Astrocyte of the cerebellum (primary cell): ENCODE results near the gene SPI1.

Experiments
- DNase-seq: peaks from one replicate; pipeline ENCODE4 v3.0.0-alpha.2; 2011; ENCODE audit warnings: low read depth
- H3K4me3 ChIP-seq: 2 replicates; pipeline ENCODE4 v1.5.1; 2011; ENCODE audit warnings: mild to moderate bottlenecking, low read depth, low read length, moderate library complexity
- CTCF ChIP-seq: IDR thresholded peaks from 2 replicates; pipeline ENCODE4 v1.5.1; 2012; ENCODE audit warnings: low read length, low read depth, moderate library complexity, mild to moderate bottlenecking; ENCODE audit errors: missing control alignments
- in situ Hi-C: cut with HindIII; loops from 2 replicates; pipeline ENCODE4 v1.10.0; 2017; ENCODE audit warnings: low sequenced_read_pairs

The SPI1 gene

GRCh38 chr11:47378010-47378835 is at the start of gene SPI1:
SPI1 (minus strand) TSS chr11:47378547; CDS start chr11:47378353, 194 bp downstream.
- in situ Hi-C loops, result no loop called here
- H3K4me3 ChIP-seq, result no peak within 1 kb of the TSS
- TF ChIP-seq CTCF, result no peak
- no peak for DNase-seq

- H3K4me3 ChIP-seq, result peak within 1 kb of the TSS; percentile 97
- DNase-seq, result peak; percentile 93
- TF ChIP-seq CTCF, result no peak
- in situ Hi-C loops, result no loop called here
Observed at GRCh38 chr11:47426062-47426956, 48.0 kb upstream of the SPI1 start, which contains the start of gene PSMC3. PSMC3 (minus strand) TSS chr11:47426439; CDS start chr11:47426279, 160 bp downstream.

DNA sequence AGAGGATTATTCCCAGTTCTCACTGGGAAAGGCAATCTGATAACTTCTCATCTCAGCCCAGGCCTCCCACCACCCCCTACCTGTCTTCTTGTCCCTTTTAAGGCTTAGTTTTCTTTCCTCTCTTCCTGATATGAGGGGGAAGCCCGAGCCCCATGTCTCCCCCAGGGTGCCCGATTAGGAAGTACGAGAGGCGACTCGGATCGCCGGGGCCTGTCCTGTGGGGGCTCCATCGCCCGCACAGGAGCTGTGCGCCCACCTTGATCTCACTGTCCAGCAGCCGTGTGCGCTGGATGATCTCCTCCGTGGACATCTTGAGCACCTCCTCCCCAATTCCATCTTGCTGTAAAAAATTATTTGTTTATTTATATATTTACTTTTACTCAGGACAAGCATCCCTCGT is 47.3 kb upstream of the SPI1 start:
- in situ Hi-C loops, result no loop called here
- no peak for TF ChIP-seq CTCF
- no peak for DNase-seq
- H3K4me3 ChIP-seq, result peak overlapping the region; percentile 97

- no peak for DNase-seq
- in situ Hi-C loops, result no loop called here
- no peak for TF ChIP-seq CTCF
- H3K4me3 ChIP-seq, result no peak overlapping the region
Observed at GRCh38 chr11:47418454-47419259, 40.3 kb upstream of the SPI1 start.

DNA sequence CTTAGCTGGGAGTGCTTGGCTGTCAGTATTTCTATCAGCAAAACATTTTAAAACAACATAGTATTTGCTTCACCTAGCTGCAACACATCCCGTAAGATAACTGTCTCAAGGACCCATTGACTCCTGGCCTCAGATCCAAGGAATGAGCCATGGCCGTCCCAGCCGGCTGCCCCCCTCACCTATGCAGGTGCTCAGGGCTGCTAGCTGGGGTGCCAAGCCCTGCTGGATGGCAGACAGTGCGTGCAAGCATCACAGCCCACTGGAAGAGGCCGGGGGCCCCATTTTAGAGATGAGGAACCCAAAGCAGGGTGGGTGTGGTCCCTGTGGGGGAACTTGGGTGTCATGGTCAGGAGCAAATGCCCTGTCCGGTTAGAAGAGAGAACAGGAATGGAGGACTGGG is 39.4 kb upstream of the SPI1 start:
- in situ Hi-C loops, result no loop called here
- no peak for TF ChIP-seq CTCF
- DNase-seq, result no peak
- H3K4me3 ChIP-seq, result no peak overlapping the region
